HG02798 (cell line): ENCODE data around the gene CCDC50.

Experiments
- ATAC-seq: cut with Tn5 transposase; IDR thresholded peaks from one replicate; pipeline ENCODE4 v1.9.1; 2021; ENCODE audit warnings: mild to moderate bottlenecking; ENCODE audit not compliant: unreplicated experiment, poor library complexity

CCDC50 gene

GRCh38 chr3:191345334-191345733 lies 16.1 kb downstream of the CCDC50 start:
- ATAC-seq: no peak

GRCh38 chr3:191347228-191347627 lies 18.0 kb downstream of the CCDC50 start:
- ATAC-seq: no peak

- ATAC-seq: peak; percentile 52
These were observed 18.9 kb downstream of the CCDC50 start for GRCh38 chr3:191348098-191348497.

GRCh38 chr3:191350396-191351090 lies 21.3 kb downstream of the CCDC50 start:
- ATAC-seq: no peak

- no peak for ATAC-seq
These were observed 22.8 kb downstream of the CCDC50 start for GRCh38 chr3:191352014-191352413.

GRCh38 chr3:191353022-191353777 lies 24.0 kb downstream of the CCDC50 start:
- peak; percentile 46 for ATAC-seq

GRCh38 chr3:191355406-191355805 lies 26.2 kb downstream of the CCDC50 start:
- peak; percentile 74 for ATAC-seq

GRCh38 chr3:191356631-191357439 lies 27.6 kb downstream of the CCDC50 start:
- ATAC-seq: peak; percentile 24

- ATAC-seq: no peak
These were observed 28.7 kb downstream of the CCDC50 start for GRCh38 chr3:191357909-191358308.

- peak; percentile 36 for ATAC-seq
These were observed 29.7 kb downstream of the CCDC50 start for GRCh38 chr3:191358929-191359328.

- ATAC-seq: no peak
These were observed 31.4 kb downstream of the CCDC50 start for GRCh38 chr3:191360620-191361019.

GRCh38 chr3:191361456-191361855 lies 32.3 kb downstream of the CCDC50 start:
- ATAC-seq: no peak

- ATAC-seq: peak; percentile 31
These were observed 32.8 kb downstream of the CCDC50 start for GRCh38 chr3:191362037-191362436.

GRCh38 chr3:191362524-191363090 lies 33.4 kb downstream of the CCDC50 start:
- ATAC-seq: no peak

- no peak for ATAC-seq
These were observed 34.0 kb downstream of the CCDC50 start for GRCh38 chr3:191363221-191363620.

GRCh38 chr3:191366675-191367074 lies 37.5 kb downstream of the CCDC50 start:
- no peak for ATAC-seq

- ATAC-seq: no peak
These were observed 39.8 kb downstream of the CCDC50 start for GRCh38 chr3:191368755-191369615.

GRCh38 chr3:191369616-191370010 lies 40.4 kb downstream of the CCDC50 start:
- no peak for ATAC-seq

GRCh38 chr3:191372122-191372521 lies 42.9 kb downstream of the CCDC50 start:
- ATAC-seq: no peak

- ATAC-seq: no peak
These were observed 44.1 kb downstream of the CCDC50 start for GRCh38 chr3:191373327-191373726.
